ENCODE data around the gene P3H2. TPM values are rescaled to one million over a fixed set of nuclear protein-coding genes. Genes with fewer than 3 reads are reported as not detected.

The P3H2 gene
- total and polyA plus RNA-seq, 2 of the 4 experiments (the other 2 are of a cell fraction): 54.7 to 64.3 TPM

DNA sequence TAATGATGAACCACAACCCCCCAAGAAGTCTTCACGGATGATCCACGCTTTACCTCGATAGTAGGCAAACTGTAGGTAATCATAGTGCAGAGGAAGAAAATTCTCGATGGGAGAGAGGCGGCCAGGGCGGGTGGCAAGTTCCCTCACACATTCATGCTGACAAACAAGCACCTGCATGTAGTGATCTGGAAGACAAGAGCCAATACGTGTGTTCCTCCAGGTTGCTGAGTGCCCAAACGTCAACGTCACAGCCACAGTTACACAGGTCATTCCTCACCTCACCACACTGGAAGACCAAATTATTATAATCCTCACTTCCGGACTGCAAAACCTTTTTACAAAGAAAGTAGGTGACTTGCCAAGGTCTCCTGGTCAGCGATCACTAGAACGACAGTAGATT lies 131.8 kb downstream of the P3H2 start:
- BruUV-seq (replicated peaks): no TSS peak
- CTCF ChIA-PET: no interaction called here
- Histone ChIP-seq H2BK20ac (ENCODE audit: low read depth, low read length) (no peak overlapping the region), H4K91ac (ENCODE audit: insufficient read depth, low read depth, low read length) (no peak overlapping the region), H2BK120ac (ENCODE audit: low read depth, low read length) (no peak overlapping the region), H4K8ac (ENCODE audit: low read depth in 2 of 2, low read length in 2 of 2) (no peak overlapping the region), H3K14ac (replicated peaks; ENCODE audit: low read depth, low read length) (no peak overlapping the region), H3K4ac (ENCODE audit: low read depth, low read length) (no peak overlapping the region), H3K56ac (ENCODE audit: extremely low read depth, insufficient read depth, low read length) (no peak overlapping the region), H3K4me2 (ENCODE audit: low read depth, low read length) (no peak overlapping the region), H3K4me3 (ENCODE audit: insufficient read depth, low read depth, low read length) (no peak overlapping the region), H3K9me3 (ENCODE audit: control insufficient read depth, insufficient read depth, low read length) (no peaks in the 10 kb centered on the region), H3K18ac (ENCODE audit: low read depth, low read length) (no peak overlapping the region), H3K4me1 (ENCODE audit: control insufficient read depth, insufficient read depth, low read length) (no peaks in the 10 kb centered on the region), H3K23ac (ENCODE audit: low read depth, low read length) (no peak overlapping the region), H2BK15ac (ENCODE audit: low read depth, low read length) (no peak overlapping the region), H2AFZ (replicated peaks; ENCODE audit: low read length, poor library complexity) (no peak overlapping the region), H3K36me3 (ENCODE audit: control insufficient read depth, insufficient read depth, low read length) (peaks cover 4% of the 10 kb centered on the region; the same call in 1 of the 2 replicates), H3K27ac (ENCODE audit: insufficient read depth, low read length) (no peak overlapping the region), H3K9me1 (ENCODE audit: insufficient read depth, low read length) (peaks cover 6% of the 10 kb centered on the region; the same call in 1 of the 2 replicates), H4K20me1 (ENCODE audit: insufficient read depth, low read length) (no peaks in the 10 kb centered on the region), H2AK5ac (ENCODE audit: low read depth, low read length) (0 out of 2 replicates have a peak overlapping the region, but pooled peaks have one; percentile 17), H4K5ac (ENCODE audit: low read depth, low read length) (no peak overlapping the region), H2BK5ac (ENCODE audit: low read depth, low read length, poor library complexity, severe bottlenecking) (no peak overlapping the region), H3K9ac (ENCODE audit: low read depth, low read length) (no peak overlapping the region), H3K27me3 (ENCODE audit: control insufficient read depth, insufficient read depth, low read length) (no peaks in the 10 kb centered on the region), H2AK9ac (replicated peaks; ENCODE audit: low read depth, low read length, poor library complexity) (no peak overlapping the region), H3K79me1 (ENCODE audit: low read depth in 1 of 2, low read length in 2 of 2) (peaks cover 2 to 14% of the 10 kb centered on the region in 2 experiments; a peak in 3 of 4 replicates)
- POLR2A ChIA-PET (ENCODE audit: unreplicated experiment): no interaction called here
- WGBS, 2 experiments (ENCODE audit: extremely low coverage in 2 of 2, insufficient read length in 1 of 2): 93% methylated on average over 3 of the region's 12 CpGs; no CpG with 5 or more reads in 1 of the 2 experiments
- ATAC-seq (ENCODE audit: low read depth) (no peak), DNase-seq (no peak)
- TF ChIP-seq NFE2L2 (IDR thresholded peaks at IDR 0.05; ENCODE audit: low read depth, low read length) (no peak), CHD1 (IDR thresholded peaks at IDR 0.05; ENCODE audit: low read depth, low read length) (no peak), POLR2A (IDR thresholded peaks at IDR 0.05; ENCODE audit: low read depth, low read length) (no peak), MAZ (IDR thresholded peaks at IDR 0.05; ENCODE audit: borderline replicate concordance, low read depth, low read length) (no peak), RFX5 (IDR thresholded peaks at IDR 0.05; ENCODE audit: low read depth, low read length) (no peak), MXI1 (IDR thresholded peaks at IDR 0.05; ENCODE audit: borderline replicate concordance, low read depth, low read length) (no peak)
- TF ChIP-seq, protein P1, sequence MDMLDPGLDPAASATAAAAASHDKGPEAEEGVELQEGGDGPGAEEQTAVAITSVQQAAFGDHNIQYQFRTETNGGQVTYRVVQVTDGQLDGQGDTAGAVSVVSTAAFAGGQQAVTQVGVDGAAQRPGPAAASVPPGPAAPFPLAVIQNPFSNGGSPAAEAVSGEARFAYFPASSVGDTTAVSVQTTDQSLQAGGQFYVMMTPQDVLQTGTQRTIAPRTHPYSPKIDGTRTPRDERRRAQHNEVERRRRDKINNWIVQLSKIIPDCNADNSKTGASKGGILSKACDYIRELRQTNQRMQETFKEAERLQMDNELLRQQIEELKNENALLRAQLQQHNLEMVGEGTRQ (IDR thresholded peaks at IDR 0.05; ENCODE audit: low read depth, low read length): no peak
- TF ChIP-seq, protein P2, sequence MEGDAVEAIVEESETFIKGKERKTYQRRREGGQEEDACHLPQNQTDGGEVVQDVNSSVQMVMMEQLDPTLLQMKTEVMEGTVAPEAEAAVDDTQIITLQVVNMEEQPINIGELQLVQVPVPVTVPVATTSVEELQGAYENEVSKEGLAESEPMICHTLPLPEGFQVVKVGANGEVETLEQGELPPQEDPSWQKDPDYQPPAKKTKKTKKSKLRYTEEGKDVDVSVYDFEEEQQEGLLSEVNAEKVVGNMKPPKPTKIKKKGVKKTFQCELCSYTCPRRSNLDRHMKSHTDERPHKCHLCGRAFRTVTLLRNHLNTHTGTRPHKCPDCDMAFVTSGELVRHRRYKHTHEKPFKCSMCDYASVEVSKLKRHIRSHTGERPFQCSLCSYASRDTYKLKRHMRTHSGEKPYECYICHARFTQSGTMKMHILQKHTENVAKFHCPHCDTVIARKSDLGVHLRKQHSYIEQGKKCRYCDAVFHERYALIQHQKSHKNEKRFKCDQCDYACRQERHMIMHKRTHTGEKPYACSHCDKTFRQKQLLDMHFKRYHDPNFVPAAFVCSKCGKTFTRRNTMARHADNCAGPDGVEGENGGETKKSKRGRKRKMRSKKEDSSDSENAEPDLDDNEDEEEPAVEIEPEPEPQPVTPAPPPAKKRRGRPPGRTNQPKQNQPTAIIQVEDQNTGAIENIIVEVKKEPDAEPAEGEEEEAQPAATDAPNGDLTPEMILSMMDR (conservative IDR thresholded peaks at IDR 0.05; ENCODE audit: low read depth, low read length): no peak
- dilution Hi-C loops (cut with HindIII; ENCODE audit: low sequenced_read_pairs, unreplicated experiment) (no loop called here), intact Hi-C loops (cut with micrococcal nuclease) (loop anchor here (2.0 kb wide), 1 partner anchor 14 kb away; no protein-coding TSS in a partner anchor), in situ Hi-C loops (cut with MboI; ENCODE audit: low sequenced_read_pairs) (no loop called here)

Measured in IMR-90 (cell line).